ENCODE measurements around the gene THSD4. TPM values are rescaled to one million over a fixed set of nuclear protein-coding genes. Genes with fewer than 3 reads are reported as not detected.

The THSD4 gene
- polyA plus RNA-seq, 1 experiment, result 18.8 TPM

- CTCF ChIA-PET, result interaction anchor here (1.1 kb wide), 1 partner anchor 75 kb away, joined by 3 read pairs; no protein-coding TSS in a partner anchor
These were observed 535.3 kb downstream of the THSD4 start for GRCh38 chr15:71650603-71651002.

GRCh38 chr15:71651750-71652186 is 536.5 kb downstream of the THSD4 start:
- Histone ChIP-seq H3K36me3 (ENCODE audit: control insufficient read depth, insufficient read depth, low read length) (no peaks in the 10 kb centered on the region), H3K4me3 (ENCODE audit: low read depth, low read length) (no peak overlapping the region), H3K27me3 (ENCODE audit: control insufficient read depth, insufficient read depth, low read length) (no peaks in the 10 kb centered on the region)
- POLR2A ChIA-PET, result no interaction called here
- peak; percentile 40 for TF ChIP-seq CTCF (IDR thresholded peaks at IDR 0.05; ENCODE audit: insufficient read depth, low read depth, low read length)
- no peak for DNase-seq (ENCODE audit: low read depth)
- CTCF ChIA-PET, result interaction anchor here (1.1 to 1.5 kb wide), 2 partner anchors 15 to 76 kb away, joined by 3 to 4 read pairs; no protein-coding TSS in a partner anchor

More at GRCh38 chr15:71650603-71651002, 535.3 kb downstream of the THSD4 start:
- H3K36me3 ChIP-seq (ENCODE audit: control insufficient read depth, insufficient read depth, low read length), result no peaks in the 10 kb centered on the region; the same call in 1 of the 2 replicates
- TF ChIP-seq CTCF (IDR thresholded peaks at IDR 0.05; ENCODE audit: insufficient read depth, low read depth, low read length), result no peak
- no peak for DNase-seq (ENCODE audit: low read depth)
- H3K27me3 ChIP-seq (ENCODE audit: control insufficient read depth, insufficient read depth, low read length), result no peaks in the 10 kb centered on the region
- H3K4me3 ChIP-seq (ENCODE audit: low read depth, low read length), result no peak overlapping the region
- POLR2A ChIA-PET, result no interaction called here

- H3K27me3 ChIP-seq (ENCODE audit: control insufficient read depth, insufficient read depth, low read length), result no peaks in the 10 kb centered on the region
- no peak for TF ChIP-seq CTCF (IDR thresholded peaks at IDR 0.05; ENCODE audit: insufficient read depth, low read depth, low read length)
- DNase-seq (ENCODE audit: low read depth), result no peak
- POLR2A ChIA-PET, result no interaction called here
- no peak overlapping the region for H3K4me3 ChIP-seq (ENCODE audit: low read depth, low read length)
- no peaks in the 10 kb centered on the region for H3K36me3 ChIP-seq (ENCODE audit: control insufficient read depth, insufficient read depth, low read length)
- CTCF ChIA-PET, result interaction anchor here (1.3 to 1.6 kb wide), 3 partner anchors 11 to 78 kb away, joined by 3 to 7 read pairs (median 5); no protein-coding TSS in a partner anchor
These were observed 538.9 kb downstream of the THSD4 start for GRCh38 chr15:71654042-71654719.

- Histone ChIP-seq H3K36me3 (ENCODE audit: control insufficient read depth, insufficient read depth, low read length) (no peaks in the 10 kb centered on the region), H3K4me3 (ENCODE audit: low read depth, low read length) (no peak overlapping the region), H3K27me3 (ENCODE audit: control insufficient read depth, insufficient read depth, low read length) (no peaks in the 10 kb centered on the region)
- no peak for TF ChIP-seq CTCF (IDR thresholded peaks at IDR 0.05; ENCODE audit: insufficient read depth, low read depth, low read length)
- ChIA-PET POLR2A (no interaction called here), CTCF (no interaction called here)
- no peak for DNase-seq (ENCODE audit: low read depth)
These were observed 539.5 kb downstream of the THSD4 start for GRCh38 chr15:71654720-71655174.

- CTCF ChIA-PET, result interaction anchor here (1.2 kb wide), 1 partner anchor 213 kb away, joined by 3 read pairs; no protein-coding TSS in a partner anchor
- no peak for TF ChIP-seq CTCF (IDR thresholded peaks at IDR 0.05; ENCODE audit: insufficient read depth, low read depth, low read length)
- POLR2A ChIA-PET, result no interaction called here
These were observed 541.2 kb downstream of the THSD4 start for GRCh38 chr15:71656425-71656824.

More at GRCh38 chr15:71656425-71656824, 541.2 kb downstream of the THSD4 start:
- Histone ChIP-seq H3K27me3 (ENCODE audit: control insufficient read depth, insufficient read depth, low read length) (no peaks in the 10 kb centered on the region), H3K36me3 (ENCODE audit: control insufficient read depth, insufficient read depth, low read length) (no peaks in the 10 kb centered on the region), H3K4me3 (ENCODE audit: low read depth, low read length) (no peak overlapping the region)
- no peak for DNase-seq (ENCODE audit: low read depth)

All from BJ (cell line).